Panc1 (cell line): ENCODE data around the gene MYRF. TPM values are rescaled to one million over a fixed set of nuclear protein-coding genes. Genes with fewer than 3 reads are reported as not detected.

Source experiments
- ATAC-seq: fragments of 200-7000 bp; cut with Tn5 transposase; 2 replicates; pipeline ENCODE4 v1.9.1; 2020; ENCODE audit warnings: mild to moderate bottlenecking, moderate library complexity
- BruUV-seq: library from RNA; stranded (reverse); fragments of 400-500 nt; replicated peaks from 2 replicates; lab custom pipeline; 2021; lab: Mats Ljungman, UMichigan
- CTCF ChIA-PET: fragments of 300-600 bp; sonication (Branson Sonifier 250); formaldehyde crosslinking; loops from one replicate; lab custom pipeline; 2022; ENCODE audit warnings: antibody characterized with exemption; lab: Charles Lee
- POLR2A ChIA-PET: fragments of 300-600 bp; sonication (Branson Sonifier 250); formaldehyde crosslinking; loops from one replicate; lab custom pipeline; 2022; ENCODE audit warnings: antibody characterized with exemption; lab: Charles Lee
- DNase-seq: peaks from one replicate; pipeline ENCODE4 v3.0.0-alpha.2; 2010; ENCODE audit warnings: low read depth, low spot score
- H3K27ac ChIP-seq: 2 replicates; pipeline ENCODE4 v1.5.1; 2011; ENCODE audit warnings: mild to moderate bottlenecking, low read length, inconsistent platforms
- H3K27me3 ChIP-seq: fragments of 200-500 bp; sonication (Bioruptor generic); 2 replicates; pipeline ENCODE4 v1.6.0; 2014; ENCODE audit warnings: low read length, inconsistent platforms; ENCODE audit not compliant: control insufficient read depth, insufficient read depth
- H3K36me3 ChIP-seq: fragments of 200-500 bp; sonication (Bioruptor generic); 2 replicates; pipeline ENCODE4 v1.5.1; 2014; ENCODE audit warnings: inconsistent platforms, mild to moderate bottlenecking, low read length, moderate library complexity; ENCODE audit not compliant: control insufficient read depth, insufficient read depth
- H3K4me1 ChIP-seq: 2 replicates; pipeline ENCODE4 v1.5.1; 2011; ENCODE audit warnings: inconsistent platforms, mild to moderate bottlenecking, low read length, moderate library complexity; ENCODE audit not compliant: control insufficient read depth, insufficient read depth
- H3K4me3 ChIP-seq, 2 experiments: 2 replicates each; pipeline ENCODE4 v1.5.1; 2011 to 2012; ENCODE audit warnings: low read depth in 2 of 2, low read length in 2 of 2, mild to moderate bottlenecking in 2 of 2, inconsistent platforms in 1 of 2, moderate library complexity in 1 of 2
- H3K9me3 ChIP-seq: fragments of 200-500 bp; sonication (Bioruptor generic); 2 replicates; pipeline ENCODE4 v1.5.1; 2014; ENCODE audit warnings: low read depth, mild to moderate bottlenecking, inconsistent platforms, low read length, moderate library complexity; ENCODE audit not compliant: control insufficient read depth, insufficient read depth
- POLR2AphosphoS5 ChIP-seq: IDR thresholded peaks from 2 replicates; pipeline ENCODE4 v1.6.1; 2012; ENCODE audit warnings: mild to moderate bottlenecking, low read depth, low read length, moderate library complexity
- SIN3A ChIP-seq: IDR thresholded peaks from 2 replicates; pipeline ENCODE4 v1.6.1; 2012; ENCODE audit warnings: low read depth, mild to moderate bottlenecking, low read length, moderate library complexity, borderline replicate concordance; ENCODE audit not compliant: insufficient read depth
- TCF7L2 ChIP-seq: IDR thresholded peaks from 2 replicates; pipeline ENCODE4 v1.6.1; 2011; ENCODE audit warnings: mild to moderate bottlenecking, low read depth, low read length, inconsistent platforms
- in situ Hi-C: cut with HindIII; loops from 2 replicates; pipeline ENCODE4 v1.10.0; 2016; ENCODE audit warnings: low sequenced_read_pairs, low pct_unique_long_range_greater_than_20kb
- intact Hi-C: fragments of 100-400 bp; cut with micrococcal nuclease; formaldehyde crosslinking; loops from one replicate; pipeline ENCODE4 v1.10.0; 2022; ENCODE audit not compliant: unreplicated experiment
- total RNA-seq: library from RNA; stranded (reverse); gene quantifications from one replicate; pipeline ENCODE4 v1.2.1, GENCODE V29; 2021; ENCODE audit not compliant: unreplicated experiment
- TF ChIP-seq, protein P1 (sequence below), 2 experiments: IDR thresholded peaks; 2 replicates each; pipeline ENCODE4 v1.6.1; 2011 to 2012; ENCODE audit warnings: low read depth in 2 of 2, control low read depth in 1 of 2, low read length in 1 of 2, mild to moderate bottlenecking in 1 of 2, moderate library complexity in 1 of 2; ENCODE audit not compliant: insufficient read depth in 1 of 2
- TF ChIP-seq, protein P2 (sequence below): fragments of 450-650 bp; IDR thresholded peaks from 2 replicates; pipeline ENCODE4 v1.5.1; 2017; ENCODE audit warnings: mild to moderate bottlenecking

The MYRF gene
- total RNA-seq, 1 experiment from 2014 or later: 2.8 TPM

DNA sequence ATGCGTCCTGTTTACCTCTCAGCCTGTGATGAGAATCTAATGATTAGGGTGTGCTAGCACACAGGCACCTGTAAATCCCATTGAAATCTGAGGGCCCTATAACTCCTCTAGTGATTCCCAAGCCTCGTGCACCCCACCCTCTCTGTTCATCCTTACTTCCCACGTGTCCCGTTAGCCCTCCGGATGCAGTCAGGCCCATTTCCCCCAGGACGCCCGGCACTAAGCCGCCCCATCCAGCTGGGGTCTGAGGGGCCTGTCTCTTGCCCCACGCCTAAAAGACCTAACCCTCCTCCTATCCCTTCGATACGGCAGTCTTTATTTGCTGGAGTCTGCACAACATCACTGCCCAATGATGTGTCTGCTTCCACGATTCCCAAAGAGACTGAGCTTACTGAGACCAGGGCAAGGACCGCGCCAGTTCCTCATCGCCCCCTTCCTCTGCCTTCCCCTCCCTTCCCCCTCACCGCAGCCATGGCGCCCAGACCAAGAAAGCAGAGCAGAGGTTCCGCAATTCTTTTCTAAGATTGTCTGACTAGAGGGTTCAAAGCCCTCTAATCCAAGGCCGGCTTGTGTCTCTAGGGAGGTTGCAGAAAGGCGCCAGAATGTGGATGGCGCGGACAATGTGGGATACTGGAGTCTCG is 74.6 kb downstream of the MYRF start:
- intact Hi-C loops: no loop called here
- no peaks in the 10 kb centered on the region for H3K27me3 ChIP-seq
- H3K36me3 ChIP-seq: no peaks in the 10 kb centered on the region
- TSS peak; percentile 86 for BruUV-seq
- peak; percentile 1; the same call in 1 of the 2 replicates for ATAC-seq
- ChIA-PET POLR2A (interaction anchor here (1.8 kb wide), 1 partner anchor 12 kb away, joined by 10 read pairs; no protein-coding TSS in a partner anchor), CTCF (no interaction called here)
- peak overlapping the region; percentile 81 to 82 for H3K4me3 ChIP-seq
- no peaks in the 10 kb centered on the region for H3K9me3 ChIP-seq
- DNase-seq: no peak
- H3K4me1 ChIP-seq: peaks cover 26% of the 10 kb centered on the region
- peak overlapping the region; percentile 92 for H3K27ac ChIP-seq
- in situ Hi-C loops: no loop called here
- TF ChIP-seq, protein P1, sequence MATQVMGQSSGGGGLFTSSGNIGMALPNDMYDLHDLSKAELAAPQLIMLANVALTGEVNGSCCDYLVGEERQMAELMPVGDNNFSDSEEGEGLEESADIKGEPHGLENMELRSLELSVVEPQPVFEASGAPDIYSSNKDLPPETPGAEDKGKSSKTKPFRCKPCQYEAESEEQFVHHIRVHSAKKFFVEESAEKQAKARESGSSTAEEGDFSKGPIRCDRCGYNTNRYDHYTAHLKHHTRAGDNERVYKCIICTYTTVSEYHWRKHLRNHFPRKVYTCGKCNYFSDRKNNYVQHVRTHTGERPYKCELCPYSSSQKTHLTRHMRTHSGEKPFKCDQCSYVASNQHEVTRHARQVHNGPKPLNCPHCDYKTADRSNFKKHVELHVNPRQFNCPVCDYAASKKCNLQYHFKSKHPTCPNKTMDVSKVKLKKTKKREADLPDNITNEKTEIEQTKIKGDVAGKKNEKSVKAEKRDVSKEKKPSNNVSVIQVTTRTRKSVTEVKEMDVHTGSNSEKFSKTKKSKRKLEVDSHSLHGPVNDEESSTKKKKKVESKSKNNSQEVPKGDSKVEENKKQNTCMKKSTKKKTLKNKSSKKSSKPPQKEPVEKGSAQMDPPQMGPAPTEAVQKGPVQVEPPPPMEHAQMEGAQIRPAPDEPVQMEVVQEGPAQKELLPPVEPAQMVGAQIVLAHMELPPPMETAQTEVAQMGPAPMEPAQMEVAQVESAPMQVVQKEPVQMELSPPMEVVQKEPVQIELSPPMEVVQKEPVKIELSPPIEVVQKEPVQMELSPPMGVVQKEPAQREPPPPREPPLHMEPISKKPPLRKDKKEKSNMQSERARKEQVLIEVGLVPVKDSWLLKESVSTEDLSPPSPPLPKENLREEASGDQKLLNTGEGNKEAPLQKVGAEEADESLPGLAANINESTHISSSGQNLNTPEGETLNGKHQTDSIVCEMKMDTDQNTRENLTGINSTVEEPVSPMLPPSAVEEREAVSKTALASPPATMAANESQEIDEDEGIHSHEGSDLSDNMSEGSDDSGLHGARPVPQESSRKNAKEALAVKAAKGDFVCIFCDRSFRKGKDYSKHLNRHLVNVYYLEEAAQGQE (IDR thresholded peaks at IDR 0.05; ENCODE audit: insufficient read depth in 1 of 2, low read depth in 2 of 2, low read length in 1 of 2): no peak
- TF ChIP-seq SIN3A (no peak), POLR2AphosphoS5 (no peak), TCF7L2 (no peak)

DNA sequence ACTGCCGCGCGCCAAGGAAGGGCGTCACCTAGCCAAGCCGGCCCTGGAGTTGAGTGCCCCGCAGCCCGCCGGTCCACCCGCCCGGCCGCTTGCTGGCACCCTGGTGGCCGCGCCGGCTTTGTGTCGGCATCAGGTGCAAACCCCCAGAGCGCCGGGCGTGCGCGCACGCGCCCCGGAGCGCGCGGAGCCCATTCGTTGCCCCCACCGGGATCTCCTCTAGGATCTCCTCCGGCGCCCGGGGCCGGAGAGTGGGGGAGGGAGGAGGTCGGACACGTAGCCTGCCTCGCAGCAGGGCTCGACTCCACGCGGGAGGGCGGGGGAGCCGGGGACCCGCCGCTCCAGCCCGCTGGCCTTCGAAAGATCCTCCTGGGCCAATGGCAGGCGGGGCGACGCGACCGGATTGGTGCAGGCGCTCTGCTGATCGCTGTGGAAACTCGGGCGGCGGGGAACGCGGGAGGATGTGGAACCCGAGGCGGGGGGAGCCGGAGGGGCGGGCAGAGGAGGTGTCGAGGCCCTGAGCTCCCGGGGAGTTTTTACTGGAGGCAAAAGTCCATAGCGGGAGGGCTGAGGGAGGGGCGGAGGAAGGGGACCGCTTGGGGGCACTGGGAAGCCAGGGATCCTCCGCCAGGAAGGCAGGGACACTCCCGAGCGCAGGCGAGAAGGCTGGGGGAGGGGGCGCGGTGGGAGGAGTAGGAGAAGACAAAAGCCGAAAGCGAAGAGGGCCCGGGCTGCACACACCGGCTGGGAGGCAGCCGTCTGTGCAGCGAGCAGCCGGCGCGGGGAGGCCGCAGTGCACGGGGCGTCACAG is 75.3 kb downstream of the MYRF start, which contains the start of gene FADS2:
TSS of gene FADS2 (plus strand) at position 730 of the 808 bp plus-strand sequence. CDS start 91 bp downstream, outside the sequence.
- Histone ChIP-seq H3K27ac (peak within 1 kb of the TSS; percentile 92), H3K36me3 (no peaks in the 10 kb centered on the region), H3K4me1 (peaks cover 33% of the 10 kb centered on the region), H3K9me3 (no peaks in the 10 kb centered on the region), H3K27me3 (no peaks in the 10 kb centered on the region), H3K4me3 (peak within 1 kb of the TSS; percentile 81 to 82)
- no peak for DNase-seq
- TF ChIP-seq POLR2AphosphoS5: peak; percentile 69; the same call in 1 of the 2 replicates
- TF ChIP-seq, protein P2, sequence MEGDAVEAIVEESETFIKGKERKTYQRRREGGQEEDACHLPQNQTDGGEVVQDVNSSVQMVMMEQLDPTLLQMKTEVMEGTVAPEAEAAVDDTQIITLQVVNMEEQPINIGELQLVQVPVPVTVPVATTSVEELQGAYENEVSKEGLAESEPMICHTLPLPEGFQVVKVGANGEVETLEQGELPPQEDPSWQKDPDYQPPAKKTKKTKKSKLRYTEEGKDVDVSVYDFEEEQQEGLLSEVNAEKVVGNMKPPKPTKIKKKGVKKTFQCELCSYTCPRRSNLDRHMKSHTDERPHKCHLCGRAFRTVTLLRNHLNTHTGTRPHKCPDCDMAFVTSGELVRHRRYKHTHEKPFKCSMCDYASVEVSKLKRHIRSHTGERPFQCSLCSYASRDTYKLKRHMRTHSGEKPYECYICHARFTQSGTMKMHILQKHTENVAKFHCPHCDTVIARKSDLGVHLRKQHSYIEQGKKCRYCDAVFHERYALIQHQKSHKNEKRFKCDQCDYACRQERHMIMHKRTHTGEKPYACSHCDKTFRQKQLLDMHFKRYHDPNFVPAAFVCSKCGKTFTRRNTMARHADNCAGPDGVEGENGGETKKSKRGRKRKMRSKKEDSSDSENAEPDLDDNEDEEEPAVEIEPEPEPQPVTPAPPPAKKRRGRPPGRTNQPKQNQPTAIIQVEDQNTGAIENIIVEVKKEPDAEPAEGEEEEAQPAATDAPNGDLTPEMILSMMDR: no peak
- peak; percentile 62; the same call in 1 of the 2 replicates for TF ChIP-seq TCF7L2
- TF ChIP-seq SIN3A: peak; percentile 79; the same call in 1 of the 2 replicates
- in situ Hi-C loops (no loop called here), intact Hi-C loops (no loop called here)
- ATAC-seq: peak; percentile 88
- CTCF ChIA-PET: interaction anchor here (0.6 to 0.7 kb wide), 3 partner anchors 114 to 226 kb away, joined by 4 to 5 read pairs (median 5); no protein-coding TSS in a partner anchor
- BruUV-seq: no TSS peak
- POLR2A ChIA-PET: interaction anchor here (0.7 to 1.8 kb wide), 2 partner anchors 13 to 31 kb away, joined by 3 to 10 read pairs; no protein-coding TSS in a partner anchor
